ENCODE data around the gene STXBP1.

DNA sequence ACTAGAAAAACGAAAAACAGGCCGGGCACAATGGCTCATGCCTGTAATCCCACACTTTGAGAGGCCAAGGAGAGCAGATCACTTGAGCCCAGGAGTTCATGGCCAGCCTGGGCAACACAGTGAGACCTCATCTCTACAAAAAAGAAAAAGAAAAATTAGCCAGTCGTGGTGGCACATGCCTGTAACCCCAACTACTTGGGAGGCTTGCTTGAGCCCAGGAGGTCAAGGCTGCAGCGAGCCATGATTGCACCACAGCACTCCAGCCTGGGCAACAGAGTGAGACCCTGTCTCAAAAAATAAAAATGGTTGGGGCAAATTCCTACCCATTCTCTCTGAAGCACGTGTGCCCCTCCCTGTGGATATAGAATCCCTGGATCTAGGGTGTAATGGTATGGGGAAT lies 86.3 kb downstream of the STXBP1 start:
- TF ChIP-seq POLR2AphosphoS5 (IDR thresholded peaks at IDR 0.05; ENCODE audit: low read depth, low read length) (no peak), POLR2A (IDR thresholded peaks at IDR 0.05; ENCODE audit: low read depth, low read length) (no peak)
